Measurements from ENCODE around the gene SORCS2.
"Not testable (repeated sequence)": the region's sequence is repeated elsewhere in the genome, so short reads cannot be mapped to it uniquely, and the experiment has no call there.

The SORCS2 gene

GRCh38 chr4:7452802-7453201 lies 260.5 kb downstream of the SORCS2 start:
- not testable (repeated sequence) for H3K36me3 Mint-ChIP-seq; H3K4me1 Mint-ChIP-seq; DNase-seq (ENCODE audit: low spot score in 2 of 2); H3K4me3 Mint-ChIP-seq; H3K9me3 Mint-ChIP-seq; H3K27ac Mint-ChIP-seq; ATAC-seq

- Mint-ChIP-seq H3K36me3 (no peaks in the 10 kb centered on the region), H3K9me3 (no peaks in the 10 kb centered on the region), H3K4me3 (no peak overlapping the region), H3K4me1 (peaks cover 4% of the 10 kb centered on the region), H3K27ac (no peak overlapping the region)
- ATAC-seq (no peak), DNase-seq (ENCODE audit: low spot score in 2 of 2) (no peak)
These were observed 265.1 kb downstream of the SORCS2 start for GRCh38 chr4:7457201-7458065.

GRCh38 chr4:7458066-7458425 lies 265.7 kb downstream of the SORCS2 start:
- Mint-ChIP-seq H3K4me3 (no peak overlapping the region), H3K36me3 (no peaks in the 10 kb centered on the region), H3K4me1 (no peaks in the 10 kb centered on the region), H3K9me3 (no peaks in the 10 kb centered on the region), H3K27ac (no peak overlapping the region)
- no peak for ATAC-seq
- no peak for DNase-seq (ENCODE audit: low spot score in 2 of 2)

DNA sequence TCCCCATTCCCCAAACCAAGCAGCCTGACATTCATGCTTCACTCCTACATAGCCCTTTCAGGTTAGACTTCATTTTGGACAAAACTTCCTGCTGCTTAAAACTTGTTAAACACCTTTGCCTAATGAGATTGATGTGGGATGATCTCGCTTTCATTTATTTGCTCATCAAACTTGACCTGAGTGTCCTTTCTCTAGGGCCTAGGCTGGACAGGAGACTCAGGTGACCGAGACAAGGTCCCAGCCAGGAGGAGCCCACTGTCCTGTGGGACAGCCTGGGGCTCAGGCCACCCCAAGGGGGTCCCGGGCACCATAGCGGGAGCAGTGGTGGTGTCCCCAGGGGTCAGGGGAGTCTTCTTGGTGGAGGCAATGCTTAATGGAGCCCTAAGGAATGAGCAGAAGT lies 266.1 kb downstream of the SORCS2 start:
- DNase-seq (ENCODE audit: low spot score in 2 of 2) (no peak), ATAC-seq (no peak)
- Mint-ChIP-seq H3K27ac (no peak overlapping the region), H3K9me3 (no peaks in the 10 kb centered on the region), H3K4me3 (no peak overlapping the region), H3K36me3 (no peaks in the 10 kb centered on the region), H3K4me1 (no peaks in the 10 kb centered on the region)

GRCh38 chr4:7459471-7459870 lies 267.1 kb downstream of the SORCS2 start:
- ATAC-seq (no peak), DNase-seq (ENCODE audit: low spot score in 2 of 2) (no peak)
- Mint-ChIP-seq H3K4me1 (no peaks in the 10 kb centered on the region), H3K27ac (no peak overlapping the region), H3K36me3 (no peaks in the 10 kb centered on the region), H3K4me3 (no peak overlapping the region), H3K9me3 (no peaks in the 10 kb centered on the region)

GRCh38 chr4:7460566-7460965 lies 268.2 kb downstream of the SORCS2 start:
- H3K27ac Mint-ChIP-seq, result no peak overlapping the region
- no peak overlapping the region for H3K4me3 Mint-ChIP-seq
- H3K9me3 Mint-ChIP-seq, result no peaks in the 10 kb centered on the region
- no peaks in the 10 kb centered on the region for H3K4me1 Mint-ChIP-seq
- H3K36me3 Mint-ChIP-seq, result no peaks in the 10 kb centered on the region
- DNase-seq (ENCODE audit: low spot score in 2 of 2), result no peak
- no peak for ATAC-seq

- DNase-seq (ENCODE audit: low spot score in 2 of 2) (no peak), ATAC-seq (no peak)
- no peaks in the 10 kb centered on the region for H3K9me3 Mint-ChIP-seq
- no peak overlapping the region for H3K27ac Mint-ChIP-seq
- no peaks in the 10 kb centered on the region for H3K4me1 Mint-ChIP-seq
- no peaks in the 10 kb centered on the region for H3K36me3 Mint-ChIP-seq
- no peak overlapping the region for H3K4me3 Mint-ChIP-seq
These were observed 268.9 kb downstream of the SORCS2 start for GRCh38 chr4:7461230-7461629.

- ATAC-seq (no peak), DNase-seq (ENCODE audit: low spot score in 2 of 2) (no peak)
- Mint-ChIP-seq H3K4me1 (no peaks in the 10 kb centered on the region), H3K9me3 (no peaks in the 10 kb centered on the region), H3K36me3 (no peaks in the 10 kb centered on the region), H3K27ac (no peak overlapping the region), H3K4me3 (no peak overlapping the region)
These were observed 270.2 kb downstream of the SORCS2 start for GRCh38 chr4:7462509-7462971.

GRCh38 chr4:7463566-7464258 lies 271.4 kb downstream of the SORCS2 start:
- no peak overlapping the region for H3K4me3 Mint-ChIP-seq
- H3K9me3 Mint-ChIP-seq, result no peaks in the 10 kb centered on the region
- H3K4me1 Mint-ChIP-seq, result no peaks in the 10 kb centered on the region
- no peak overlapping the region for H3K27ac Mint-ChIP-seq
- ATAC-seq, result no peak
- DNase-seq (ENCODE audit: low spot score in 2 of 2), result no peak
- no peaks in the 10 kb centered on the region for H3K36me3 Mint-ChIP-seq

DNA sequence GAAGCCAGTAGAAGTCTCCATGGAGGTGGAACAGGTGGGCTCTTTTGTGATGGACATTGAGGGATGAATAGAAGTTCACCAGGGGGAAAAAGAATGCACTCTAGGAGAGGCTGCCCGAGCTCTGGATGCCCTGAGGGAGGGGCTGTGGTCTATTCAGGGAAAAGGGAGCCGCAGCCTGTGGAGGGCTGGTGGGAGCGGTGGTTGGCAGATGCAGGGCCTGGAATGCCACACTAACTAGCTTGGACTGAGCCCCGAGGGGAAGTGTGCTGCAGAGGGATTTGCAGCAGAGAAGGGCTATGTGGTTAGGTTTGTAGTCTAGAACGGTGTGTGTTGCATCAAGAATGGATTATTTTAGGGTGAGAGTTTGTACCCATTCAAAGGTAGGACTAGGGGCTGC lies 271.9 kb downstream of the SORCS2 start:
- H3K36me3 Mint-ChIP-seq, result no peaks in the 10 kb centered on the region
- DNase-seq (ENCODE audit: low spot score in 2 of 2) (no peak), ATAC-seq (no peak)
- no peaks in the 10 kb centered on the region for H3K4me1 Mint-ChIP-seq
- H3K4me3 Mint-ChIP-seq, result no peak overlapping the region
- no peaks in the 10 kb centered on the region for H3K9me3 Mint-ChIP-seq
- no peak overlapping the region for H3K27ac Mint-ChIP-seq

DNA sequence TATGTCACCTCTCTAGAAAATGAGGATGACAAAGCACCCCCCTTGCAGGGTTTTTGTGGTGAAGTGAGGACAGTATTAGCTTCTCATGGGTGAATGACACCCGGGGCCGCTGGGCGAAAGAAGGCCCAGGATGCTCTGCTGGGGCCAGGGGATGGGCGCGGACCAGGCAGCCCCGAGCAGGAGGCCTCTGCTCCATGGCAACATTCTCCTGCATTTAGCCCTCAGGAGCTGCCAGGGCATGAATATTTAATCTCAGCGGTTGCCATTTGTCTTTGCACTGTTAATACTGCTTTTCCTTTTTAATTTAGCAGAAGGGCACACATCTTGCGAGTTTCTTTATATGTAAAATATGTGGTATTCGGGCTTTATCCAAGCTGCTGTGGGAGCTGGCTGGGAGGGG lies 272.7 kb downstream of the SORCS2 start:
- H3K27ac Mint-ChIP-seq, result no peak overlapping the region
- H3K4me1 Mint-ChIP-seq, result no peaks in the 10 kb centered on the region
- no peak for DNase-seq (ENCODE audit: low spot score in 2 of 2)
- no peaks in the 10 kb centered on the region for H3K36me3 Mint-ChIP-seq
- no peaks in the 10 kb centered on the region for H3K9me3 Mint-ChIP-seq
- H3K4me3 Mint-ChIP-seq, result no peak overlapping the region
- no peak for ATAC-seq

DNA sequence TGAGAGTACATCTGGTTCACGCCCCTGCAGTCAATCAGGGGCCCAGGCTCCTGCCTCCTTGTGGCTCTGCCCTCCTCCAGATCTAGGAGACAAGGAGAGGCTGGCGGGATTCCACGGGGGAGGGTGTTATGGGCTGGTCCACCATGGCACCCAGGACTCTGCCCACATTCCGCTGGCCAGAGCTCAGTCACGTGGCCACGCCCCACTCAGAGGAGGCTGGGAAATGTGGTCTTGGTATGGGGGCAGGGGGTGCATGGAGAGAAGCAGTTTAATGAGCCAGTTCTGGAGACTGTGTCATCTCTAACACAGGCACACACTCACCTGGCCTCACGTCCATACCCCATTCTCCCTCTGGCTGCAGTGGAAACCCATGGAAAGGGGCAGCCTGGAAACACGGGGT lies 273.9 kb downstream of the SORCS2 start:
- ATAC-seq, result no peak
- no peak overlapping the region for H3K27ac Mint-ChIP-seq
- H3K36me3 Mint-ChIP-seq, result no peaks in the 10 kb centered on the region
- no peak for DNase-seq (ENCODE audit: low spot score in 2 of 2)
- no peaks in the 10 kb centered on the region for H3K4me1 Mint-ChIP-seq
- no peaks in the 10 kb centered on the region for H3K9me3 Mint-ChIP-seq
- H3K4me3 Mint-ChIP-seq, result no peak overlapping the region

- ATAC-seq, result no peak
- Mint-ChIP-seq H3K9me3 (no peaks in the 10 kb centered on the region), H3K4me1 (peaks cover under 1% of the 10 kb centered on the region), H3K36me3 (no peaks in the 10 kb centered on the region), H3K27ac (no peak overlapping the region), H3K4me3 (no peak overlapping the region)
- no peak for DNase-seq (ENCODE audit: low spot score in 2 of 2)
These were observed 274.6 kb downstream of the SORCS2 start for GRCh38 chr4:7466904-7467303.

DNA sequence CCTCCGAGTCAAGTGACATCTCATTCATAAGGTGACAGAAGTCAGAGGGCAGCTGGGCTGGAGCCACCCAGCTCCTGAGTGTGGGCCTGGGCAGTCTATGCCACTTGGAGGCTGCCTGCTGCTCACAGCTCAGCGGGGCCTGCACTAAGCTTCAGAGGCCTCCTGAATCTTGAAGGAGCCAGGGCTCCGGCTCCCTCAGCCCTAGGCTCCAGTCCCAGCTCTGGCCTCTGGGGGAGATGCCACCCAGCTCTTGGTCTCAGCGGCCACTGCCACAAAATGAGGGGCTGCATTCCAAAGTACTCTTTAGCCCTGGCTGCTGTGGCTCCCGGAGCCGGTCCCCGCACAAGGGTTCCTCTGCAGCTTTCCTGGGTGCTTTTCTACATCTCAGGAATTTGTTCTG lies 275.1 kb downstream of the SORCS2 start:
- no peaks in the 10 kb centered on the region for H3K36me3 Mint-ChIP-seq
- no peak overlapping the region for H3K27ac Mint-ChIP-seq
- H3K4me1 Mint-ChIP-seq, result peaks cover 6% of the 10 kb centered on the region
- no peak overlapping the region for H3K4me3 Mint-ChIP-seq
- ATAC-seq, result no peak
- DNase-seq (ENCODE audit: low spot score in 2 of 2), result no peak
- no peaks in the 10 kb centered on the region for H3K9me3 Mint-ChIP-seq

GRCh38 chr4:7469023-7469422 lies 276.7 kb downstream of the SORCS2 start:
- H3K27ac Mint-ChIP-seq, result no peak overlapping the region
- DNase-seq (ENCODE audit: low spot score in 2 of 2) (no peak), ATAC-seq (no peak)
- H3K36me3 Mint-ChIP-seq, result no peaks in the 10 kb centered on the region
- H3K4me3 Mint-ChIP-seq, result no peak overlapping the region
- H3K9me3 Mint-ChIP-seq, result no peaks in the 10 kb centered on the region
- peaks cover 6% of the 10 kb centered on the region for H3K4me1 Mint-ChIP-seq

DNA sequence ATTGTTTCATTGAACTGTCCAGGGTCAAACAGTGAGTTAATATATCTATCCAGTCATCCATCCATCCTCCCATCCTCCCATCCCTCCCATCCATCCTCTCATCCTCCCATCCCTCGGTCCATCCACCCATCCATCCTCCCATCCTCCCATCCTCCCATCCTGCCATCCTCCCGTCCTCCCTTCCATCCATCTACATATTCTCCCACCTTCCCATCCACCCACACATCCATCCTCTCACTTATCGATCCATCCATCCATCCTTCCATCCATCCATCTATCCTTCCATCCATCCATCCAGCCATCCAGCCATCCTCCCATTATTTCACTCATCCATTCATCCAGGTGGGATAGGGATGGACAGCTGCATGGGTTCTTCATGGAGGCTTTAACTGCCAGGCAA lies 277.8 kb downstream of the SORCS2 start:
- Mint-ChIP-seq H3K36me3 (no peaks in the 10 kb centered on the region), H3K9me3 (no peaks in the 10 kb centered on the region), H3K4me3 (no peak overlapping the region), H3K4me1 (peaks cover 6% of the 10 kb centered on the region), H3K27ac (no peak overlapping the region)
- no peak for DNase-seq (ENCODE audit: low spot score in 2 of 2)
- no peak for ATAC-seq
